Measurements from ENCODE around the gene TBL1XR1. TPM values are rescaled to one million over a fixed set of nuclear protein-coding genes. Genes with fewer than 3 reads are reported as not detected.

Gene TBL1XR1
- total RNA-seq, 1 donor from 2014 or later, result 275 TPM

DNA sequence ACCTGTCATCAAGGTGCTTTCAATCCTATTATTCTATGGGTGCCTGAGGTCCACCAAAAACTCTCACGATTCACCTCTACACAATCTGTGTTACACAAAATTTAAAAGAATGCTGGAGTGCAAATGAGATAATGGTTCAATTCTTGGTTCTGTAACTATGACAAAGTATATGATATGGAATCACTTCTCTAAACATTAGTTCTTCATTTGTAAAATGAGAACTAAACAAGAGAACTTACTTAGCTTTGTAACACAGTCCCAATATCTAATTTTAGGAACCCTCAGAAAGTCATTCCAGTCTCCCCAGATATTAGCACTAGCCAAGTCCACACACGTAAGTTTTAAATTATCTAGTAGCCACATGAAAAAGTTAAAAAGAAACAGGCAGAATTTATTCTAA, 111.5 kb downstream of the TBL1XR1 start:
- H3K4me2 ChIP-seq, result no peak overlapping the region
- no peak overlapping the region for H2AFZ ChIP-seq (replicated peaks)
- H3K36me3 ChIP-seq, result peaks cover 5% of the 10 kb centered on the region
- no peak overlapping the region for H3K9ac ChIP-seq
- Mint-ChIP-seq H3K27me3 (ENCODE audit: insufficient read depth, low read depth) (no peaks in the 10 kb centered on the region), H3K4me3 (no peak overlapping the region), H3K27ac (no peak overlapping the region), H3K9me3 (peaks cover 70% of the 10 kb centered on the region), H3K36me3 (peaks cover 65% of the 10 kb centered on the region), H3K4me1 (no peaks in the 10 kb centered on the region)
- peaks cover 100% of the 10 kb centered on the region for H3K79me2 ChIP-seq (ENCODE audit: low read depth)
- no peak overlapping the region for H3K4me3 ChIP-seq
- peaks cover 15% of the 10 kb centered on the region for H3F3A ChIP-seq (ENCODE audit: low read depth)
- no peaks in the 10 kb centered on the region for H3K27me3 ChIP-seq
- TF ChIP-seq, protein P1, sequence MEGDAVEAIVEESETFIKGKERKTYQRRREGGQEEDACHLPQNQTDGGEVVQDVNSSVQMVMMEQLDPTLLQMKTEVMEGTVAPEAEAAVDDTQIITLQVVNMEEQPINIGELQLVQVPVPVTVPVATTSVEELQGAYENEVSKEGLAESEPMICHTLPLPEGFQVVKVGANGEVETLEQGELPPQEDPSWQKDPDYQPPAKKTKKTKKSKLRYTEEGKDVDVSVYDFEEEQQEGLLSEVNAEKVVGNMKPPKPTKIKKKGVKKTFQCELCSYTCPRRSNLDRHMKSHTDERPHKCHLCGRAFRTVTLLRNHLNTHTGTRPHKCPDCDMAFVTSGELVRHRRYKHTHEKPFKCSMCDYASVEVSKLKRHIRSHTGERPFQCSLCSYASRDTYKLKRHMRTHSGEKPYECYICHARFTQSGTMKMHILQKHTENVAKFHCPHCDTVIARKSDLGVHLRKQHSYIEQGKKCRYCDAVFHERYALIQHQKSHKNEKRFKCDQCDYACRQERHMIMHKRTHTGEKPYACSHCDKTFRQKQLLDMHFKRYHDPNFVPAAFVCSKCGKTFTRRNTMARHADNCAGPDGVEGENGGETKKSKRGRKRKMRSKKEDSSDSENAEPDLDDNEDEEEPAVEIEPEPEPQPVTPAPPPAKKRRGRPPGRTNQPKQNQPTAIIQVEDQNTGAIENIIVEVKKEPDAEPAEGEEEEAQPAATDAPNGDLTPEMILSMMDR (IDR thresholded peaks at IDR 0.05), result no peak
- TF ChIP-seq EZH2phosphoT487 (IDR thresholded peaks at IDR 0.05), result no peak
- TF ChIP-seq EZH2 (IDR thresholded peaks at IDR 0.05), result no peak
- no peak overlapping the region for H3K27ac ChIP-seq
- peaks cover 21% of the 10 kb centered on the region for H3K4me1 ChIP-seq
- H4K20me1 ChIP-seq (ENCODE audit: low read depth), result peaks cover 50% of the 10 kb centered on the region
- no peak for DNase-seq (ENCODE audit: low spot score)
- no peaks in the 10 kb centered on the region for H3K9me3 ChIP-seq (ENCODE audit: low read depth)

DNA sequence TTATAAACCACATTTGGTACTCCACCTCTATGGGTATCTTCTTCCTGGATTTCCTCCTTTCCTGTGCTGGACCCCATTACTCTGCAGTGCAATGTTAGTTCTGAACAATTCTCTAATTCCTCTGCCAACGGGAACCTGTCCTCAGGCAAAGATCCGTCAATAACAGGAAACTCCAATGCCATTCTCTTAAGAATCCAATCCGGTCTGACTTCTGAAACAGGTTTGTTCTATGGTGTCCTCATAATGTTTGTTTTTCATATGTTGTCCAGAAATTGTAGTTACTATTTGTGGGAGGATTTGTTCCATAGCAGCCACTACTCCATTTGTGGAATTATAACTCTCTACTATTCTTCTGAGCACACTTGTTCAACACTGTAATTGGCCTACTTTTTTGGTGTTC, 112.7 kb downstream of the TBL1XR1 start:
- no peak for DNase-seq (ENCODE audit: low spot score)
- no peak overlapping the region for H3K27ac ChIP-seq
- Mint-ChIP-seq H3K4me3 (no peak overlapping the region), H3K27me3 (ENCODE audit: insufficient read depth, low read depth) (no peaks in the 10 kb centered on the region), H3K36me3 (peaks cover 63% of the 10 kb centered on the region), H3K27ac (no peak overlapping the region), H3K4me1 (no peaks in the 10 kb centered on the region), H3K9me3 (peaks cover 65% of the 10 kb centered on the region)
- H3K79me2 ChIP-seq (ENCODE audit: low read depth), result peaks cover 100% of the 10 kb centered on the region
- TF ChIP-seq, protein P1 (IDR thresholded peaks at IDR 0.05), result no peak
- no peak for TF ChIP-seq EZH2 (IDR thresholded peaks at IDR 0.05)
- TF ChIP-seq EZH2phosphoT487 (IDR thresholded peaks at IDR 0.05), result no peak
- H3K9me3 ChIP-seq (ENCODE audit: low read depth), result no peaks in the 10 kb centered on the region
- H3K9ac ChIP-seq, result no peak overlapping the region
- peaks cover 7% of the 10 kb centered on the region for H3K36me3 ChIP-seq
- H4K20me1 ChIP-seq (ENCODE audit: low read depth), result peaks cover 39% of the 10 kb centered on the region
- H3K27me3 ChIP-seq, result no peaks in the 10 kb centered on the region
- H2AFZ ChIP-seq (replicated peaks), result no peak overlapping the region
- H3F3A ChIP-seq (ENCODE audit: low read depth), result peaks cover 7% of the 10 kb centered on the region
- no peak overlapping the region for H3K4me2 ChIP-seq
- no peak overlapping the region for H3K4me3 ChIP-seq
- peaks cover 15% of the 10 kb centered on the region for H3K4me1 ChIP-seq

- H3K9ac ChIP-seq, result no peak overlapping the region
- H3F3A ChIP-seq (ENCODE audit: low read depth), result no peaks in the 10 kb centered on the region
- no peak overlapping the region for H3K4me3 Mint-ChIP-seq
- no peak overlapping the region for H3K27ac ChIP-seq
- no peak overlapping the region for H2AFZ ChIP-seq (replicated peaks)
- no peaks in the 10 kb centered on the region for H3K4me1 Mint-ChIP-seq
- H3K9me3 Mint-ChIP-seq, result peaks cover 55% of the 10 kb centered on the region
- H3K4me1 ChIP-seq, result no peaks in the 10 kb centered on the region
- H3K4me2 ChIP-seq, result no peak overlapping the region
- H3K27ac Mint-ChIP-seq, result no peak overlapping the region
- peaks cover 64% of the 10 kb centered on the region for H3K36me3 Mint-ChIP-seq
- DNase-seq (ENCODE audit: low spot score), result no peak
- H3K36me3 ChIP-seq, result peaks cover 11% of the 10 kb centered on the region
- H3K4me3 ChIP-seq, result no peak overlapping the region
- H3K9me3 ChIP-seq (ENCODE audit: low read depth), result no peaks in the 10 kb centered on the region
- TF ChIP-seq EZH2 (IDR thresholded peaks at IDR 0.05), result no peak
- TF ChIP-seq, protein P1 (IDR thresholded peaks at IDR 0.05), result no peak
- no peak for TF ChIP-seq EZH2phosphoT487 (IDR thresholded peaks at IDR 0.05)
- no peaks in the 10 kb centered on the region for H3K27me3 ChIP-seq
- no peaks in the 10 kb centered on the region for H3K27me3 Mint-ChIP-seq (ENCODE audit: insufficient read depth, low read depth)
- H4K20me1 ChIP-seq (ENCODE audit: low read depth), result peaks cover 14% of the 10 kb centered on the region
- peaks cover 100% of the 10 kb centered on the region for H3K79me2 ChIP-seq (ENCODE audit: low read depth)
Observed at GRCh38 chr3:177080122-177080521, 117.2 kb downstream of the TBL1XR1 start.

Data from neural progenitor cell (in vitro differentiated cells).